Aorta (tissue), 5 donors: ENCODE data around the gene NRG3. TPM values are rescaled to one million over a fixed set of nuclear protein-coding genes. Genes with fewer than 3 reads are reported as not detected.

Experiments
- ATAC-seq: fragments of 200-7000 bp; cut with Tn5 transposase; one replicate; pipeline ENCODE4 v1.9.1; 2022; ENCODE audit warnings: moderate library complexity; ENCODE audit not compliant: low FRiP score
- DNase-seq, 2 donors: peaks; one replicate each; pipeline ENCODE4 v3.0.0-alpha.2; 2020
- H3K27ac ChIP-seq, 2 donors: one replicate each; pipeline ENCODE4 v1.5.1; 2013; ENCODE audit warnings: low read length in 2 of 2, mild to moderate bottlenecking in 2 of 2, moderate library complexity in 2 of 2, control low read depth in 1 of 2, inconsistent platforms in 1 of 2, low read depth in 1 of 2
- H3K27me3 ChIP-seq, 2 donors: one replicate each; pipeline ENCODE4 v1.6.1; 2013; ENCODE audit warnings: control low read depth in 1 of 2, low read length in 1 of 2, mild to moderate bottlenecking in 1 of 2, moderate library complexity in 1 of 2; ENCODE audit not compliant: insufficient read depth in 2 of 2, control insufficient read depth in 1 of 2
- H3K36me3 ChIP-seq, 2 donors: one replicate each; pipeline ENCODE4 v1.6.1; 2013; ENCODE audit warnings: control low read depth in 1 of 2, low read length in 1 of 2, mild to moderate bottlenecking in 1 of 2; ENCODE audit not compliant: insufficient read depth in 2 of 2, control insufficient read depth in 1 of 2
- H3K4me1 ChIP-seq, 2 donors: one replicate each; pipeline ENCODE4 v1.6.1; 2013; ENCODE audit warnings: low read length in 2 of 2, control low read depth in 1 of 2, mild to moderate bottlenecking in 1 of 2, moderate library complexity in 1 of 2; ENCODE audit not compliant: insufficient read depth in 2 of 2, control insufficient read depth in 1 of 2
- H3K4me3 ChIP-seq, 2 donors: one replicate each; pipeline ENCODE4 v1.5.1; 2013; ENCODE audit warnings: low read length in 2 of 2, control low read depth in 1 of 2, mild to moderate bottlenecking in 1 of 2
- H3K9me3 ChIP-seq: one replicate; pipeline ENCODE4 v1.6.1; 2013; ENCODE audit warnings: mild to moderate bottlenecking, low read length; ENCODE audit not compliant: control insufficient read depth
- WGBS, 2 donors: extraction: QIAGEN DNeasy Blood & Tissue Kit; methylation state at CpG; one replicate each; pipeline ENCODE4 v1.1.7; 2013; 5-methylcytosine and 5-hydroxymethylcytosine counted together
- intact Hi-C, 2 donors: fragments of 100-400 bp; cut with DNase I; formaldehyde crosslinking; loops; one replicate each; pipeline versions ENCODE4 v1.14.2 to v1.15.0; 2022
- polyA plus RNA-seq, 2 donors: library from polyadenylated mRNA; stranded (reverse); fragments of 200-250 nt; gene quantifications; one replicate each; pipeline ENCODE4 v1.2.3, GENCODE V29; 2013
- total RNA-seq, 2 donors: library from RNA; stranded (reverse); fragmentation: NEBNext Ultra II Directional; extraction: Animal tissue kit (Norgen Biotek cat#: 25700); gene quantifications; one replicate each; pipeline ENCODE4 v1.2.1, GENCODE V29; 2021
- donor health status: healthy with polysubstance abuse.
- donor health status: Bipolar disorder and iron deficiency.
- donor health status: DM: no; HTN: no; CAD: no.
- donor health status: DM: no; HTN: no; CAD: no.
- donor health status: DM: yes; HTN: yes; CAD: no.

Gene NRG3
- total and polyA plus RNA-seq, 4 donors, result 0.50 to 1.1 (median 0.84) TPM

GRCh38 chr10:81863771-81864170, 11.2 kb upstream of the NRG3 start:
- Histone ChIP-seq H3K27me3 (no peaks in the 10 kb centered on the region), H3K4me1 (no peaks in the 10 kb centered on the region), H3K27ac (no peak overlapping the region), H3K4me3 (no peak overlapping the region), H3K36me3 (no peaks in the 10 kb centered on the region), H3K9me3 (peaks cover 2% of the 10 kb centered on the region)
- ATAC-seq (no peak), DNase-seq (no peak)
- intact Hi-C loops, result no loop called here

DNA sequence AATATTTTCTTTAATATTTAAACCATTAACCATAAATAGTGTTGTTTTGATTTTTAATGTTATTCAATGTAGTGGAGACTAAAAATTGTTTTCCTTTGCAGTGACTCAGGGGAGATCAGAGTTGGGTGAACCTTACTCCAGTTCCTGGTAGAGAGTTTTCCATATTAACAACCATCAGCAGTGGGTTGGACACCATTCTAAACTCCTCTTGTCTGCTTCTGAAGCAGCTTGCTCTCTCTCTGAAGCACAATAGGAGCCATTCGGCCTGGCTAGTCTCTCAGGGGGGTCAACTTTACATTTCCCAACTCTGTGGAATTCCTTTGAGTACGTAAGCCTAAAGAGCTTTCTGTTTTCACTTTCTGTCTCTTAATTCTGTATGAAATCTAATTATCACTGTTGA, 9.4 kb upstream of the NRG3 start:
- Histone ChIP-seq H3K9me3 (no peaks in the 10 kb centered on the region), H3K27ac (no peak overlapping the region), H3K27me3 (no peaks in the 10 kb centered on the region), H3K36me3 (no peaks in the 10 kb centered on the region), H3K4me1 (no peaks in the 10 kb centered on the region), H3K4me3 (no peak overlapping the region)
- DNase-seq (no peak), ATAC-seq (no peak)
- 81% methylated on average over 2 of the region's 2 CpGs for WGBS, 2 donors
- intact Hi-C loops, result no loop called here

DNA sequence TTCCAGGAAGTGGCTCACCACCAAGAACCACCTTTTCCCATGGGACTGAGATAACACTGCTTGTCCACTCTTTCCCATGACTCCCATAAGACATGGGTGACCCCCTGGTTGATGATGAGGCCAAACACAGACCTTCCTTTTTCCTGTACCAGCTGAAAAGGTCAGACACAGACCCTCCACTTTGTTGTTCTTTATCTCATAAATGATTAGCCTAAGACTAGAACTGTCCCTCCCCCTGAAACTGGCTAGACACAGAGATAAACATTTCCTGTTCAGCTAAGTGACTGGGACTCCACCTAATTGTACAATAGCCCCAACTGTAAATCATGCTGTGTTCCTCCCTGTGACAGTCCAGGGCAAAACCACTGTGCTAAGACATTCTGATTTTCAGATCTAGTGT, 8.2 kb upstream of the NRG3 start:
- Histone ChIP-seq H3K4me1 (no peaks in the 10 kb centered on the region), H3K27ac (no peak overlapping the region), H3K4me3 (no peak overlapping the region), H3K36me3 (no peaks in the 10 kb centered on the region), H3K27me3 (no peaks in the 10 kb centered on the region), H3K9me3 (no peaks in the 10 kb centered on the region)
- no peak for ATAC-seq
- no peak for DNase-seq
- intact Hi-C loops, result no loop called here

- intact Hi-C loops, result no loop called here
- WGBS, 2 donors, result 93 to 97% methylated on average over 4 of the region's 4 CpGs
- Histone ChIP-seq H3K9me3 (no peaks in the 10 kb centered on the region), H3K27ac (no peak overlapping the region), H3K4me1 (no peaks in the 10 kb centered on the region), H3K4me3 (no peak overlapping the region), H3K36me3 (no peaks in the 10 kb centered on the region), H3K27me3 (peaks cover 0 to 2% of the 10 kb centered on the region in 2 donors)
- DNase-seq (no peak), ATAC-seq (no peak)
These were observed 4.5 kb upstream of the NRG3 start for GRCh38 chr10:81870472-81870871.

DNA sequence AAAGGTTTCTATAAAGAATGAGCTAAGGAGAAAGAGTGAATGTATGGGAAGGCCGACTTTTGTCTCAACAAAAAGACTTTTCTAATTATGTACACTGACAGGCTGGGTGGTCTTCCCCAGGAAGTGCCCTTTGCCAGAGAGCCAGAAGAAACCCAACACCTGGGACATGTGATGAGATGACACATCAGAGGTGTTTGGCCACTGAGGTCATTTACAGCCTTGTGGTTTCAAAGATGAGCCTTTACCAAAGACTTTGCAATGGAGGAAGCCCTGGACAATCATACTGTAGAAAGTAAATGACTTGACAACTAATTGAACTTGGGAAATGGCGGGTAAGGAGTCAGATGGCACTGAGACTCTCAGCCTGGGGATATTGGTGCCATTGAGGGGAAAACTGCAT, 3.4 kb upstream of the NRG3 start:
- DNase-seq (no peak), ATAC-seq (no peak)
- WGBS, 2 donors, result 93% methylated on average over 2 of the region's 2 CpGs
- Histone ChIP-seq H3K27ac (no peak overlapping the region), H3K27me3 (peaks cover 0 to 2% of the 10 kb centered on the region in 2 donors), H3K4me3 (no peak overlapping the region), H3K36me3 (no peaks in the 10 kb centered on the region), H3K4me1 (no peaks in the 10 kb centered on the region), H3K9me3 (no peaks in the 10 kb centered on the region)
- intact Hi-C loops, result no loop called here

DNA sequence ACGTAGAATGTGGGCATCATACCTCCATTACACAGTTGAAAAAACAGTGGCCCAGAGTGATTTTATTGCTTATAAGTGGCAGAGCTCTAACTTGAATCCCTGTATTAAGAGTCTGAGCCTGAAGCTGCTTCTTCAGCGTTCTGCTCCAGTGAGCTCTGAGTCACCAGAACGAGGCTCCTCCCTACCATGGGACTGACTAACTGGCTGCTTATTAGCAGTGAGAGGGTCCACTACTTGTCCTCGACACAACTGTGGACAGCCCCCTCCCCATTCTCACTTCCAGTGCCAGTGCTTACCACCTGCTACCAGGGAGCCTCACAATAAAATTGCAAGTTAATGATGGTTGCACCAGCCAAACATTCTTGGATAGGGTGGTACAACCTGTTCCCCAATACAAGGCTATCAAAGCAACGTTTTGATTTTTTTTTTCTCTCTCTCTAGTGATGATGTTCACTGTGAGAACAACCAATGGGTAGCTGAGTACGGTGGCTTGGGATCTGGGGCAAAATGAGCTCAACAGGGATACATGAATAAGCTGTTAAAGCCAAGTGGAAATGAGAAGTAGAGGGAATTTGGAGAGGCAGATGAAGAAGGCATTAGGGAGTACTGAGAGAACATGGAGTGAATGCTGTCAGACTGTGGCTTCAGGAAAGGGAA, 2.7 kb upstream of the NRG3 start:
- no peak overlapping the region for H3K4me3 ChIP-seq
- no peaks in the 10 kb centered on the region for H3K9me3 ChIP-seq
- H3K4me1 ChIP-seq, result no peaks in the 10 kb centered on the region
- 37 to 47% methylated on average over 6 of the region's 6 CpGs for WGBS, 2 donors
- no peaks in the 10 kb centered on the region for H3K36me3 ChIP-seq
- H3K27me3 ChIP-seq, result peaks cover 0 to 2% of the 10 kb centered on the region in 2 donors
- DNase-seq (no peak), ATAC-seq (no peak)
- H3K27ac ChIP-seq, result no peak overlapping the region
- intact Hi-C loops, result no loop called here

- H3K27me3 ChIP-seq, result peaks cover 0 to 2% of the 10 kb centered on the region in 2 donors
- no peaks in the 10 kb centered on the region for H3K36me3 ChIP-seq
- no peak overlapping the region for H3K4me3 ChIP-seq
- WGBS, 2 donors, result 32 to 34% methylated on average over 12 of the region's 12 CpGs
- no peak for ATAC-seq
- intact Hi-C loops, result no loop called here
- DNase-seq, result no peak
- no peak overlapping the region for H3K27ac ChIP-seq
- no peaks in the 10 kb centered on the region for H3K4me1 ChIP-seq
- no peaks in the 10 kb centered on the region for H3K9me3 ChIP-seq
These were observed 1.6 kb upstream of the NRG3 start for GRCh38 chr10:81873231-81873931.

DNA sequence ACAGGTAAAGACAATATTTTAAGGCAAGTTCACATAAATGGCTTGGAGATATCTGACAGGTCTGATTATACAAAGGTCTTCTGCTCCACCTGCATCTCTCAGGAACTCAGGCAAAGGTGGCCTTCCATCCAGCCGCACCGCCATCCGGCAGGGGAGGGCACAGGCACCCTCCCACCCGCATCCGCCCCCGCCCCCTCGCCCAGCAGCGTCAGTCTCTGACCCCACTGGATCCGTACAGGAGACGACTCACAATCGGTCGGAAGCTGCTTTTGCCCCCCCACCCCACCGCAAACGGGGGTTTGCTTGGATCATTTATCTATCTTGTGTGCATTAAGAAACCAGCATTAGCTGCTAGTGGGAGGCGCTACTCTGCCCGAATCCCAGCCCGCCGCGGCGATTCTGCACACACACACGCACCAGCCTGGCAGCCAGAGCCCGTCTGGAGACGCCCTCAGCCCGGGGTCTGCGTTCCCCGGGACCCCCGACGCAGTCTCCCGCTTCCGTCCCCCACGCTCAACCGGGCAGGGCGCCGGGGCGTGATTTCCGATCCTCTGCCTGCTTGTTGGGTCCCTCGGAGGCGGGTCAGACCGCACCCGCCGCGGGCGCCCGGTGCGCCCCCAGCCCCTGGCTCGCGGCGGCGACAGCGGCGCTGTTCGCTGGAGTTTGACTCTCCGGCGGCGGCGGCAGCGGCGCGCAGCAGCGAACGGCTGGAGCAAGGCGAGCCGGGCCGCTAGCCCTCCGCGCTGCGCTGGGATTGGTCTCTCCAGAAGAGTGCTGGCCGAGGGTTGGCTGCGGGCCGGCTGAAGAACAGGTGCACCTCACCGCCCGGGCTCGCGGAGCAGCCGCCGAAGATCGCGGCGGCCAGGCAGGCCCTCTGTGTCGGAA, 820 bp upstream of the NRG3 start:
- DNase-seq, result peak; percentile 62 to 76
- ATAC-seq, result peak; percentile 16

More for the DNA sequence above, 820 bp upstream of the NRG3 start:
- H3K36me3 ChIP-seq, result no peaks in the 10 kb centered on the region
- WGBS, 2 donors, result 0 to 1% methylated on average over 73 to 80 of the region's 80 CpGs
- H3K27me3 ChIP-seq, result peaks cover 0 to 2% of the 10 kb centered on the region in 2 donors
- H3K4me3 ChIP-seq, result peak overlapping the region; percentile 4 to 76
- H3K4me1 ChIP-seq, result no peaks in the 10 kb centered on the region
- no peaks in the 10 kb centered on the region for H3K9me3 ChIP-seq
- intact Hi-C loops, result no loop called here
- no peak overlapping the region for H3K27ac ChIP-seq
